ENCODE data around the gene GNB1L. TPM values are rescaled to one million over a fixed set of nuclear protein-coding genes. Genes with fewer than 3 reads are reported as not detected.

Gene GNB1L
- total and polyA plus RNA-seq, 9 of the 15 experiments (the other 6 are each of a cell fraction or from before 2014, with no cell fraction given): 0.56 to 50.5 (median 10.2) TPM

DNA sequence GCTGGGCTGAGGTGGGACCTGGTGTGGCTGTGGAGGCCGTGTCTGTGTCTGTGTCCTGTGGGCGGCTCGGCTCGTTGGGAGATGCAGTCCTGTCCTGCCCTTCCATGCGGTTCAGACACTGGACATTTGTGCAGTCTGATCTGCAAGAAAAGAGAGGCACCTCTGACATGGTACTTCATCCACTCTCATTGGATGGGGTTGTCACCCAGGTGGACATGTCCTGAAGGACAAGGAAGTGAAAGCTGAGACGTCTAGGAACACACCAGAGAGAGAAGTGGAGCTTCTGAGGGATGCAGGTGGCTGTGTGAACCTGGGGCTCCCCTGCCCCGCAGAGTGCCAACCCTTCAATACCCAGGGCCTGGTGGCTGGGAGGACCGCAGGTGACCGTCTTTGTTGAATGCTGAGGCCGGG is 75.7 kb downstream of the GNB1L start (continued):
- TF ChIP-seq, protein P1, sequence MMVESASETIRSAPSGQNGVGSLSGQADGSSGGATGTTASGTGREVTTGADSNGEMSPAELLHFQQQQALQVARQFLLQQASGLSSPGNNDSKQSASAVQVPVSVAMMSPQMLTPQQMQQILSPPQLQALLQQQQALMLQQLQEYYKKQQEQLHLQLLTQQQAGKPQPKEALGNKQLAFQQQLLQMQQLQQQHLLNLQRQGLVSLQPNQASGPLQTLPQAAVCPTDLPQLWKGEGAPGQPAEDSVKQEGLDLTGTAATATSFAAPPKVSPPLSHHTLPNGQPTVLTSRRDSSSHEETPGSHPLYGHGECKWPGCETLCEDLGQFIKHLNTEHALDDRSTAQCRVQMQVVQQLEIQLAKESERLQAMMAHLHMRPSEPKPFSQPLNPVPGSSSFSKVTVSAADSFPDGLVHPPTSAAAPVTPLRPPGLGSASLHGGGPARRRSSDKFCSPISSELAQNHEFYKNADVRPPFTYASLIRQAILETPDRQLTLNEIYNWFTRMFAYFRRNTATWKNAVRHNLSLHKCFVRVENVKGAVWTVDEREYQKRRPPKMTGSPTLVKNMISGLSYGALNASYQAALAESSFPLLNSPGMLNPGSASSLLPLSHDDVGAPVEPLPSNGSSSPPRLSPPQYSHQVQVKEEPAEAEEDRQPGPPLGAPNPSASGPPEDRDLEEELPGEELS (CRISPR knock-in tag; IDR thresholded peaks at IDR 0.05; ENCODE audit: borderline replicate concordance): no peak
- TF ChIP-seq ZNF143 (CRISPR knock-in tag; IDR thresholded peaks at IDR 0.05) (no peak), SETDB1 (IDR thresholded peaks at IDR 0.05; ENCODE audit: low read length) (no peak), POLR2H (tag; IDR thresholded peaks at IDR 0.05; ENCODE audit: low read depth) (no peak), STAT5B (CRISPR knock-in tag; IDR thresholded peaks at IDR 0.05) (no peak), SNRNP70 (optimal IDR thresholded peaks at IDR 0.05; ENCODE audit: low read depth, low read length) (no peak), RBM34 (IDR thresholded peaks at IDR 0.05; ENCODE audit: borderline replicate concordance, insufficient read depth, low read length) (no peak), MTA1 (IDR thresholded peaks at IDR 0.05; ENCODE audit: borderline replicate concordance) (no peak), KAT8 (IDR thresholded peaks at IDR 0.05; ENCODE audit: low read depth) (no peak), MAFK (IDR thresholded peaks at IDR 0.05; ENCODE audit: low read length) (no peak), PYGO2 (tag; IDR thresholded peaks at IDR 0.05) (no peak), LCOR (CRISPR knock-in tag; IDR thresholded peaks at IDR 0.05) (no peak), WHSC1 (IDR thresholded peaks at IDR 0.05; ENCODE audit: low read length) (peak; percentile 72), SIN3B (IDR thresholded peaks at IDR 0.05; ENCODE audit: low read depth) (no peak), SRSF1 (IDR thresholded peaks at IDR 0.05; ENCODE audit: low read depth, low read length) (no peak), ZNF311 (CRISPR knock-in tag; IDR thresholded peaks at IDR 0.05) (no peak), SMAD4 (CRISPR knock-in tag; conservative IDR thresholded peaks at IDR 0.05) (no peak), ZNF253 (CRISPR knock-in tag; conservative IDR thresholded peaks at IDR 0.05) (no peak), CBX8 (IDR thresholded peaks at IDR 0.05; ENCODE audit: borderline replicate concordance, extremely low read depth, low read depth, low read length, poor library complexity, severe bottlenecking) (no peak), ZNF444 (CRISPR knock-in tag; IDR thresholded peaks at IDR 0.05) (no peak), FOXK1 (CRISPR knock-in tag; IDR thresholded peaks at IDR 0.05; ENCODE audit: borderline replicate concordance) (no peak)
- TF ChIP-seq, protein P2, sequence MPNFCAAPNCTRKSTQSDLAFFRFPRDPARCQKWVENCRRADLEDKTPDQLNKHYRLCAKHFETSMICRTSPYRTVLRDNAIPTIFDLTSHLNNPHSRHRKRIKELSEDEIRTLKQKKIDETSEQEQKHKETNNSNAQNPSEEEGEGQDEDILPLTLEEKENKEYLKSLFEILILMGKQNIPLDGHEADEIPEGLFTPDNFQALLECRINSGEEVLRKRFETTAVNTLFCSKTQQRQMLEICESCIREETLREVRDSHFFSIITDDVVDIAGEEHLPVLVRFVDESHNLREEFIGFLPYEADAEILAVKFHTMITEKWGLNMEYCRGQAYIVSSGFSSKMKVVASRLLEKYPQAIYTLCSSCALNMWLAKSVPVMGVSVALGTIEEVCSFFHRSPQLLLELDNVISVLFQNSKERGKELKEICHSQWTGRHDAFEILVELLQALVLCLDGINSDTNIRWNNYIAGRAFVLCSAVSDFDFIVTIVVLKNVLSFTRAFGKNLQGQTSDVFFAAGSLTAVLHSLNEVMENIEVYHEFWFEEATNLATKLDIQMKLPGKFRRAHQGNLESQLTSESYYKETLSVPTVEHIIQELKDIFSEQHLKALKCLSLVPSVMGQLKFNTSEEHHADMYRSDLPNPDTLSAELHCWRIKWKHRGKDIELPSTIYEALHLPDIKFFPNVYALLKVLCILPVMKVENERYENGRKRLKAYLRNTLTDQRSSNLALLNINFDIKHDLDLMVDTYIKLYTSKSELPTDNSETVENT (CRISPR knock-in tag; IDR thresholded peaks at IDR 0.05): peak; percentile 45; the same call in 1 of the 2 replicates
- TF ChIP-seq, protein P3, sequence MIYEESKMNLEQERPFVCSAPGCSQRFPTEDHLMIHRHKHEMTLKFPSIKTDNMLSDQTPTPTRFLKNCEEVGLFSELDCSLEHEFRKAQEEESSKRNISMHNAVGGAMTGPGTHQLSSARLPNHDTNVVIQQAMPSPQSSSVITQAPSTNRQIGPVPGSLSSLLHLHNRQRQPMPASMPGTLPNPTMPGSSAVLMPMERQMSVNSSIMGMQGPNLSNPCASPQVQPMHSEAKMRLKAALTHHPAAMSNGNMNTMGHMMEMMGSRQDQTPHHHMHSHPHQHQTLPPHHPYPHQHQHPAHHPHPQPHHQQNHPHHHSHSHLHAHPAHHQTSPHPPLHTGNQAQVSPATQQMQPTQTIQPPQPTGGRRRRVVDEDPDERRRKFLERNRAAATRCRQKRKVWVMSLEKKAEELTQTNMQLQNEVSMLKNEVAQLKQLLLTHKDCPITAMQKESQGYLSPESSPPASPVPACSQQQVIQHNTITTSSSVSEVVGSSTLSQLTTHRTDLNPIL (CRISPR knock-in tag; IDR thresholded peaks at IDR 0.05): no peak
- TF ChIP-seq, protein P4, sequence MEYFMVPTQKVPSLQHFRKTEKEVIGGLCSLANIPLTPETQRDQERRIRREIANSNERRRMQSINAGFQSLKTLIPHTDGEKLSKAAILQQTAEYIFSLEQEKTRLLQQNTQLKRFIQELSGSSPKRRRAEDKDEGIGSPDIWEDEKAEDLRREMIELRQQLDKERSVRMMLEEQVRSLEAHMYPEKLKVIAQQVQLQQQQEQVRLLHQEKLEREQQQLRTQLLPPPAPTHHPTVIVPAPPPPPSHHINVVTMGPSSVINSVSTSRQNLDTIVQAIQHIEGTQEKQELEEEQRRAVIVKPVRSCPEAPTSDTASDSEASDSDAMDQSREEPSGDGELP (CRISPR knock-in tag; IDR thresholded peaks at IDR 0.05; ENCODE audit: borderline replicate concordance): no peak
